Measurements from ENCODE around the gene FNBP1.

GRCh38 chr9:130001190-130001589, 41.8 kb downstream of the FNBP1 start:
- TF ChIP-seq CTCF (conservative IDR thresholded peaks at IDR 0.05; ENCODE audit: low read depth in 2 of 2), result no peak
- TF ChIP-seq ZNF331 (CRISPR knock-in tag; IDR thresholded peaks at IDR 0.05; ENCODE audit: low read depth), result no peak
- no peak for TF ChIP-seq REST (IDR thresholded peaks at IDR 0.05; ENCODE audit: unreplicated experiment)
- no peak for TF ChIP-seq POLR2AphosphoS5 (IDR thresholded peaks at IDR 0.05; ENCODE audit: low read depth)
- no peak for TF ChIP-seq ETS1 (IDR thresholded peaks at IDR 0.05)
- TF ChIP-seq EZH2 (IDR thresholded peaks at IDR 0.05; ENCODE audit: low read depth, unreplicated experiment), result no peak
- no peak for TF ChIP-seq EZH2phosphoT487 (IDR thresholded peaks at IDR 0.05; ENCODE audit: unreplicated experiment)
- no peak for TF ChIP-seq JUNB (IDR thresholded peaks at IDR 0.05; ENCODE audit: unreplicated experiment)
- TF ChIP-seq CREB1 (CRISPR knock-in tag; IDR thresholded peaks at IDR 0.05; ENCODE audit: low read depth), result no peak
- no peak for TF ChIP-seq STAT1 (IDR thresholded peaks at IDR 0.05; ENCODE audit: unreplicated experiment)
- no peak for TF ChIP-seq ZNF114 (CRISPR knock-in tag; IDR thresholded peaks at IDR 0.05)
- TF ChIP-seq NANOG (IDR thresholded peaks at IDR 0.05; ENCODE audit: borderline replicate concordance), result no peak
